ENCODE results near the gene SIRT3. TPM values are rescaled to one million over a fixed set of nuclear protein-coding genes. Genes with fewer than 3 reads are reported as not detected.
A peak's percentile ranks its signal among the peaks of the same experiment; 100 is the strongest.

Gene SIRT3
- polyA plus RNA-seq, 3 donors = 15.8 to 18.8 (median 17.7) TPM

DNA sequence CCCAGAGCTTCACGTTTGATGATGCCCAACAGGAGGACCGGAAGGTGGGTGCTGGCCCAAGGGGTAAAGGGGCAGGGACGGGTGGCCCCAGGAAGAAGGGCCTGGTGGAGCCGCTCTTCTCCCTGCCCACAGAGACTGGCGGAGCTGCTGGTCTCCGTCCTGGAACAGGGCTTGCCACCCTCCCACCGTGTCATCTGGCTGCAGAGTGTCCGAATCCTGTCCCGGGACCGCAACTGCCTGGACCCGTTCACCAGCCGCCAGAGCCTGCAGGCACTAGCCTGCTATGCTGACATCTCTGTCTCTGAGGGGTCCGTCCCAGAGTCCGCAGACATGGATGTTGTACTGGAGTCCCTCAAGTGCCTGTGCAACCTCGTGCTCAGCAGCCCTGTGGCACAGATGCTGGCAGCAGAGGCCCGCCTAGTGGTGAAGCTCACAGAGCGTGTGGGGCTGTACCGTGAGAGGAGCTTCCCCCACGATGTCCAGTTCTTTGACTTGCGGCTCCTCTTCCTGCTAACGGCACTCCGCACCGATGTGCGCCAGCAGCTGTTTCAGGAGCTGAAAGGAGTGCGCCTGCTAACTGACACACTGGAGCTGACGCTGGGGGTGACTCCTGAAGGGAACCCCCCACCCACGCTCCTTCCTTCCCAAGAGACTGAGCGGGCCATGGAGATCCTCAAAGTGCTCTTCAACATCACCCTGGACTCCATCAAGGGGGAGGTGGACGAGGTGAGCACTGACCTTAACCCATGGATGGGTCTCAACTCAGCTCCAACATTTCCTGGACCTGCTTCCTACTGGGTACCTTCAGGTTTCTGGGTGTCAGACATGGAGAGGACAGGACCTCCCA is 26.6 kb downstream of the SIRT3 start:
- no peak overlapping the region for H3K27ac ChIP-seq (ENCODE audit: low read depth, low read length)
- WGBS, 3 donors = 49 to 52% (median 51%) methylated on average over 28 to 29 of the region's 29 CpGs

GRCh38 chr11:208917-209260 is 27.3 kb downstream of the SIRT3 start:
- WGBS, 3 donors = 0% methylated on average over 26 of the region's 26 CpGs
- peak overlapping the region; percentile 81 for H3K27ac ChIP-seq (ENCODE audit: low read depth, low read length)

- 0% methylated on average over 57 of the region's 57 CpGs for WGBS, 3 donors
- H3K27ac ChIP-seq (ENCODE audit: low read depth, low read length) = peak overlapping the region; percentile 81
Measured at GRCh38 chr11:208181-208916, 27.8 kb downstream of the SIRT3 start.

DNA sequence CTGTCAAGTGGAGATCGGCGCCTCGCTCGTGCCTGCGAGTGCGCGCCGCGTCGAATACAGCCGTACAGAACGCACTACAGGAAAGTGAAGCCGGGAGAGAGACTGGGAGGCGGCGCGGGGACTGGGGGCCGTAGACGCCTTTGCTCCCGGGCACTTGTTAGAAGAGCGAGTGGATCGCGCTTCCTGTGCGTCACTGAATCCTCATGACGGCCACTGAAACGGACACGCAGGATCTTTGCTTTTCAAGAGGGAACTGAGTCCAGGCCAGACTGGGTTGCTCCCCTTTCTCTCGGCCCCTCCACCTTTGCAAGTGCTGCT is 28.3 kb downstream of the SIRT3 start:
- peak overlapping the region; percentile 81 for H3K27ac ChIP-seq (ENCODE audit: low read depth, low read length)
- WGBS, 3 donors = 0 to 2% (median 0%) methylated on average over 27 of the region's 27 CpGs

GRCh38 chr11:207208-207862 is 28.8 kb downstream of the SIRT3 start, which contains the start of the genes BET1L and RIC8A:
Gene BET1L (minus strand): TSS chr11:207399. CDS start chr11:207321, 78 bp downstream.
Gene RIC8A (plus strand): TSS chr11:207708. CDS start chr11:208855, 1,147 bp downstream.
- WGBS, 3 donors = 0% methylated on average over 52 to 63 of the region's 63 CpGs
- H3K27ac ChIP-seq (ENCODE audit: low read depth, low read length) = peak within 1 kb of the TSS; percentile 81

- H3K27ac ChIP-seq (ENCODE audit: low read depth, low read length) = peak overlapping the region; percentile 49
- 1 to 2% (median 2%) methylated on average over 33 to 39 of the region's 39 CpGs for WGBS, 3 donors
Measured at GRCh38 chr11:206526-207207, 29.5 kb downstream of the SIRT3 start.

DNA sequence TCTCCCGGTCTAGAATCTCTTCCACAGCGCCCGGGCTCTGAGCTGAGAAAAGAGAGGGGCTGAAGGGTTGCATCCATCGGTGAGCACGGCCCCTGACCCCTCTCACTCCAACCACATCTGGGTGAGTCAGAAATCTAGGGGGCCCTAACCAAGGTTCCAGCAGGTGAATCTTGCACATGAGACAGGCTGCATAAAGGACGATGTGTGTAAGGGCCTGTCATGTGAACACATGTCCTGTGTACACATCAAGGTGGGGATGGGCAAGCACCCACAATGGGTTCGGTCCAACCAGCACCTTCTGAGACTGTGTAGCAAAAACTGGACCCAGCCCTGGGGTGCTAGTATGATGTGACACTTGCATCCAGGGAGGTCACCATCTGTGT is 30.1 kb downstream of the SIRT3 start:
- 62 to 88% (median 79%) methylated on average over 7 of the region's 7 CpGs for WGBS, 3 donors
- H3K27ac ChIP-seq (ENCODE audit: low read depth, low read length) = no peak overlapping the region

DNA sequence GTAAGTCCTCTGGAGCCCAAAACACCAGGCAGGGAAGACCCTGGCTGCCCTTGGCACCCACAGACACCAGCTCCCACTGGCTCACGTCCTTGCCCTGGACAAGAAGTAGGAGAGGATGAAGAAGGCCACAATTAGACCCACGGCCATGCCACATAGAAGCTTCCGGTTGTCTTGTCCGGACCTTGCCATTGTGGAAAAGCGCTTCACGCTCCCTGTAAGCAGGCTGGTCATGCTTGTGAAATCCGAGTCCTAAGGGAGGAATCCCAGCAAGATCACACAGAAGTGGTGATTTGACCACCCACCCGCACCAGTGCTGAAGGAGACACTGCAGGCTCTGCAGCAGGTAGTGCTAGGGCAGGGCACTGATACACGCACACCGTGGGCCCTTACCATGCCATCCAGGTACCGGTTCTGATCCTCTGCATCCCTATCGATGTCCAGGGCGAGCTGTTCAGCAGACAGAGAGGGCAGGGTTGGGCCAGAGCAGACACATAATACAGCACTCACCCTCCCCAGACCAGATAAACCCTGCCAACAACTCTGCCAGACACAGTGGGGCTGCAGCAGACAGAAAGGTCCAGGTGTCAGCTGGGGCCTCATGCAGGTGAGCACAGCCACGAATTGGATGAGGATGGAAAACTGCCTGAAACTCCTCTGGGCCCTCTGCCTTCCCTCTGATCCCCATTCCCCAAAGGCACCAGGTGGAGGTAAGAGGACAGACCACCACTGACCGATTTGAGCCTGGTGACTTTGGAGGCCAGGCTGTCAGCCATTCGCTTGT is 30.7 kb downstream of the SIRT3 start:
- WGBS, 3 donors = 80 to 90% (median 83%) methylated on average over 16 of the region's 16 CpGs
- no peak overlapping the region for H3K27ac ChIP-seq (ENCODE audit: low read depth, low read length)

DNA sequence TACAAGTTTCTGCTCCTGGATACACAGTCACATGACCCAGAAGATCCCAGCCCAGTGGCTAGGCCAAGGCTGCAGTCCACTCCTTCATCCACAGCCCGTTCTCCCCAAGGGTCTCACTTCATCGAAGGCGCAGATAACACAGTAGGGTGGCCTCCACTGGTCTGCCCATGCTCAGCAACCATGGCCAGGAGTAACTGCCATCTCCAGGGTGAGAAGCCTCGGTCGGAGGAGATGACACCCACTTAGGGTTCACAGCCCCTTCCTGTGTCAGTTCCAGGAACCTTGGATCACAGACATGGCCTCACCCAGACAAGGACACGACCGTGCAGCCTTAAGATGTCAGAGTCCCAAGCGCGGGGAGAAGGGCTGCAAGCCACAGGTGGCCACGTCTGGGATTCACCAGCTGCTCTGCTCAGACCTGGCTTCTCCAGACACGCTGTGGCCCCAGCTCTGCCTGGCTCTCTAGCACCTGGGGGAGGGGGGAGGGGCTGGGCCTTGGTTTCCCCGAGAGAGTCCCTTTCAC is 31.5 kb downstream of the SIRT3 start:
- 73 to 88% (median 83%) methylated on average over 11 to 12 of the region's 12 CpGs for WGBS, 3 donors
- no peak overlapping the region for H3K27ac ChIP-seq (ENCODE audit: low read depth, low read length)

- H3K27ac ChIP-seq (ENCODE audit: low read depth, low read length) = no peak overlapping the region
- 87 to 95% (median 91%) methylated on average over 4 of the region's 4 CpGs for whole genome bisulfite sequencing, 3 donors
Measured at GRCh38 chr11:203945-204586, 32.1 kb downstream of the SIRT3 start.

GRCh38 chr11:203056-203944 is 32.8 kb downstream of the SIRT3 start:
- no peak overlapping the region for H3K27ac ChIP-seq (ENCODE audit: low read depth, low read length)

DNA sequence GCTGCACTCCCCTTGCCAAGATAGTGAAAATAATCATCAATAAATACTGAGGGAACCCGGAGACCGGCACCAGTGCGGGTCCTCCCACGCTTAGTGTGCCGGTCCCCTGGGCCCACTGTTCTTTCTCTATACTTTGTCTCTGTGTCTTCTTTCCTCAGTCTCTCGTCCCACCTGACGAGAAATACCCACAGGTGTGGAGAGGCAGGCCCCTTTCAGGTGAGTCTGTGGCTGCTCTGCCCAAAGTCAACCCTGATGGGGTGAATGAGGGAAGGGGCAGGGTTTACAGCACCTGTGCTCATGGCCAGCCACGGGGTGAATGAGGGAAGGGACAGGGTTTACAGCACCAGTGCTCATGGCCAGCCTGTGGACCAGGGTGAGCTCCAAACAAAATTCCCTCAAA is 33.7 kb downstream of the SIRT3 start:
- 74 to 85% (median 78%) methylated on average over 8 of the region's 8 CpGs for WGBS, 3 donors
- no peak overlapping the region for H3K27ac ChIP-seq (ENCODE audit: low read depth, low read length)

More at GRCh38 chr11:203056-203944, 32.8 kb downstream of the SIRT3 start:
- 84 to 90% (median 85%) methylated on average over 7 of the region's 7 CpGs for WGBS, 3 donors

DNA sequence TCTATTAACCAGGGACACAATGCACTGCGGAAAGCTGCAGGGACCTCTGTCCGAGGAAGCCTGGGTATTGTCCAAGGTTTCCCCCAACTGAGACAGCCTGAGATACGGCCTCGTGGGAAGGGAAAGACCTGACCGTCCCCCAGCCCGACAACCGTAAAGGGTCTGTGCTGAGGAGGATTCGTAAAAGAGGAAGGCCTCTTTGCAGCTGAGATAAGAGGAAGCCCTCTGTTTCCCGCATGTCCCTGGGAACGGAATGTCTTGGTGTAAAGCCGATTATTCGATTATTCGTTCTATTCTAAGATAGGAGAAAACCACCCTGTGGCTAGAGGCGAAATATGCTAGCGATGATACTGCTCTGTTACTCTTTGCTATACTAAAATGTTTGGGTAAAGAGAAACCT is 34.2 kb downstream of the SIRT3 start:
- 52 to 81% (median 57%) methylated on average over 15 of the region's 15 CpGs for WGBS, 3 donors

GRCh38 chr11:200224-201003 is 35.7 kb downstream of the SIRT3 start:
- no peak overlapping the region for H3K27ac ChIP-seq (ENCODE audit: low read depth, low read length)
- WGBS, 3 donors = 92 to 93% (median 93%) methylated on average over 13 of the region's 13 CpGs

More for the DNA sequence above, 34.2 kb downstream of the SIRT3 start:
- H3K27ac ChIP-seq (ENCODE audit: low read depth, low read length) = no peak overlapping the region

DNA sequence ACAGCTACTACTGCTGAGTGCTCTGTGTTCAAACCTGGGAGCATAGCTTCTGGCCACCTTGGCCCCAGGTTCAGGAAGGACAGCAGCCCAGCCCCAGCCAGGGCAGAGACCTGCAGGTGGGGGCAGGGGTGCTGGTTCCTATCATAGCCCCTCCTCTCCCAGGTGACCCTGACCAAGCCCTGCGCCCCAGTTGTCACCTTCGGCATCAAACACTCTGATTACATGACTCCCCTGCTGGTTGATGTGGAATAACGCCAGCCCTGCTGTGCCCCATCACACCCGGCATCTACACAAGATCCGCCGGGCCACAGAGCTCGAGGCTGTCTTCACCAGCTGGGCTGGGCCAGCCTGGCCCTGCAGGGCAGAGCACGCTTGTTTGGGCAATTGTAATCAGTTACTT is 36.4 kb downstream of the SIRT3 start:
- H3K27ac ChIP-seq (ENCODE audit: low read depth, low read length) = no peak overlapping the region
- 69 to 87% (median 84%) methylated on average over 8 of the region's 8 CpGs for WGBS, 3 donors
